Endothelial cell of umbilical vein (primary cell): Measurements from ENCODE around the gene SPINK7. TPM values are rescaled to one million over a fixed set of nuclear protein-coding genes. Genes with fewer than 3 reads are reported as not detected.
"Not testable (repeated sequence)": the region's sequence is repeated elsewhere in the genome, so short reads cannot be mapped to it uniquely, and the experiment has no call there.

Experiments used
- BruUV-seq: library from RNA; stranded (reverse); fragments of 400-500 nt; replicated peaks from 2 replicates; lab custom pipeline; 2021; lab: Mats Ljungman, UMichigan
- CTCF ChIA-PET: fragments of 300-600, 350-600 bp; sonication (Branson Sonifier 250); formaldehyde crosslinking; loops from one replicate; lab custom pipeline; 2021; ENCODE audit warnings: antibody characterized with exemption, inconsistent platforms; lab: Charles Lee
- POLR2A ChIA-PET: fragments of 300-600, 350-600 bp; sonication (Branson Sonifier 250); formaldehyde crosslinking; loops from one replicate; lab custom pipeline; 2021; ENCODE audit warnings: antibody characterized with exemption, inconsistent platforms; lab: Charles Lee
- DNase-seq: peaks from one replicate; pipeline ENCODE4 v3.0.0-alpha.2; 2011; ENCODE audit warnings: low read depth, low spot score
- FAIRE-seq: peaks from 2 replicates; lab custom pipeline; 2011; peaks lifted over from hg19 to GRCh38; lab: Jason Lieb, UNC
- H2AFZ ChIP-seq: 2 replicates; pipeline ENCODE4 v1.6.0; 2012; ENCODE audit warnings: low read depth, low read length, control low read depth, inconsistent platforms
- H3K27ac ChIP-seq: 2 replicates; pipeline ENCODE4 v1.5.1; 2011; ENCODE audit warnings: low read depth, mild to moderate bottlenecking, control low read depth, low read length, moderate library complexity; ENCODE audit not compliant: insufficient read depth
- H3K27me3 ChIP-seq, 2 experiments: 2 replicates each; pipeline versions ENCODE4 v1.6.0 to v1.6.1; 2011; ENCODE audit warnings: low read length in 2 of 2, mixed read lengths in 1 of 2; ENCODE audit not compliant: control insufficient read depth in 2 of 2, insufficient read depth in 2 of 2
- H3K36me3 ChIP-seq, 2 experiments: 2 replicates in 1 of 2; 3 replicates in 1 of 2; pipeline ENCODE4 v1.5.1; 2011; ENCODE audit warnings: low read length in 2 of 2, mild to moderate bottlenecking in 1 of 2, moderate library complexity in 1 of 2; ENCODE audit not compliant: control insufficient read depth in 2 of 2, insufficient read depth in 2 of 2; ENCODE audit errors: extremely low read depth in 1 of 2
- H3K4me1 ChIP-seq: 3 replicates; pipeline ENCODE4 v1.5.1; 2011; ENCODE audit warnings: mild to moderate bottlenecking, low read length; ENCODE audit not compliant: control insufficient read depth, insufficient read depth; ENCODE audit errors: extremely low read depth
- H3K4me2 ChIP-seq: 2 replicates; pipeline ENCODE4 v1.6.1; 2011; ENCODE audit warnings: low read length, control low read depth, mixed read lengths; ENCODE audit not compliant: insufficient read depth
- H3K4me3 ChIP-seq, 3 experiments: fragments of 200-600 bp in 1 of 3; sonication (generic), shearing (Covaris generic) in 1 of 3; replicated peaks in 1 of 3; 2 replicates each; pipeline ENCODE4 v1.5.1; 2011 to 2016; ENCODE audit warnings: control low read depth in 3 of 3, low read length in 3 of 3, mild to moderate bottlenecking in 2 of 3, inconsistent platforms in 1 of 3, low read depth in 1 of 3, moderate library complexity in 1 of 3; ENCODE audit not compliant: insufficient read depth in 1 of 3
- H3K79me2 ChIP-seq: 2 replicates; pipeline ENCODE4 v1.6.0; 2012; ENCODE audit warnings: low read length, inconsistent platforms; ENCODE audit not compliant: control insufficient read depth, insufficient read depth
- H3K9ac ChIP-seq: replicated peaks from 2 replicates; pipeline ENCODE3; 2011; ENCODE audit warnings: low read length, control low read depth; ENCODE audit not compliant: insufficient read depth; ENCODE audit errors: extremely low read depth
- H3K9me1 ChIP-seq: replicated peaks from 3 replicates; pipeline ENCODE4 v1.6.0; 2011; ENCODE audit warnings: mild to moderate bottlenecking, low read length; ENCODE audit not compliant: control insufficient read depth, insufficient read depth; ENCODE audit errors: extremely low read depth
- H3K9me3 ChIP-seq: replicated peaks from 2 replicates; pipeline ENCODE4 v1.5.1; 2012; ENCODE audit warnings: low read length, inconsistent platforms; ENCODE audit not compliant: control insufficient read depth, insufficient read depth
- H4K20me1 ChIP-seq: replicated peaks from 2 replicates; pipeline ENCODE3; 2011; ENCODE audit warnings: mild to moderate bottlenecking, low read length; ENCODE audit not compliant: control insufficient read depth, insufficient read depth; ENCODE audit errors: extremely low read depth
- CTCF ChIP-seq, 2 donors: IDR thresholded peaks; 1 replicate in 1 of 2; 2 replicates in 1 of 2; pipeline ENCODE4 v1.5.1; 2011; ENCODE audit warnings: low read length in 2 of 2, mild to moderate bottlenecking in 2 of 2, moderate library complexity in 2 of 2, control low read depth in 1 of 2, inconsistent platforms in 1 of 2, low read depth in 1 of 2; ENCODE audit not compliant: insufficient read depth in 1 of 2; ENCODE audit errors: extremely low read depth in 1 of 2
- EZH2 ChIP-seq: IDR thresholded peaks from 2 replicates; pipeline ENCODE4 v1.6.1; 2012; ENCODE audit warnings: borderline replicate concordance, low read depth, mild to moderate bottlenecking, moderate library complexity, low read length, inconsistent platforms; ENCODE audit not compliant: severe bottlenecking
- FOS ChIP-seq: IDR thresholded peaks from 2 replicates; pipeline ENCODE4 v1.6.1; 2011; ENCODE audit warnings: mild to moderate bottlenecking, low read length, moderate library complexity, borderline replicate concordance; ENCODE audit not compliant: insufficient read depth
- GATA2 ChIP-seq: IDR thresholded peaks from 2 replicates; pipeline ENCODE4 v1.7.0; 2011; ENCODE audit warnings: low read depth, mild to moderate bottlenecking, moderate library complexity, mixed read lengths, low read length; ENCODE audit not compliant: insufficient read length, insufficient read depth
- JUN ChIP-seq: IDR thresholded peaks from 2 replicates; pipeline ENCODE4 v1.6.1; 2011; ENCODE audit warnings: borderline replicate concordance, low read depth; ENCODE audit not compliant: insufficient read length, insufficient read depth
- MYC ChIP-seq: IDR thresholded peaks from one replicate; pipeline ENCODE4 v1.6.1; 2011; ENCODE audit warnings: mild to moderate bottlenecking, low read depth, low read length
- POLR2AphosphoS5 ChIP-seq: IDR thresholded peaks from 2 replicates; pipeline ENCODE4 v1.6.1; 2012; ENCODE audit warnings: low read depth, mild to moderate bottlenecking, control low read depth, low read length, moderate library complexity; ENCODE audit not compliant: insufficient read depth
- dilution Hi-C: fragments of 300-500 bp; cut with MboI; formaldehyde crosslinking; loops from one replicate; pipeline ENCODE4 v1.15.0; 2019; ENCODE audit warnings: low sequenced_read_pairs; ENCODE audit not compliant: extremely low pct_ligation_motif_present
- intact Hi-C: fragments of 100-400 bp; cut with micrococcal nuclease; formaldehyde crosslinking; loops from one replicate; pipeline ENCODE4 v1.10.0; 2022
- polyA plus RNA-seq, 4 experiments: library from polyadenylated mRNA; depleted of rRNA in 3 of 4; stranded (reverse) in 3 of 4; unstranded in 1 of 4; fragments of >200 nt; gene quantifications; 2 replicates each; pipeline versions ENCODE4 v1.2.1 to v1.2.3, GENCODE V29; 2011 to 2012; ENCODE audit warnings: missing spikeins in 1 of 4
- total RNA-seq: library from RNA; stranded (reverse); gene quantifications from 2 replicates; pipeline ENCODE4 v1.2.3, GENCODE V29; 2021

SPINK7 gene
- total and polyA plus RNA-seq, 2 donors (not counting 3 experiments of a cell fraction or from before 2014, with no cell fraction given): not detected

DNA sequence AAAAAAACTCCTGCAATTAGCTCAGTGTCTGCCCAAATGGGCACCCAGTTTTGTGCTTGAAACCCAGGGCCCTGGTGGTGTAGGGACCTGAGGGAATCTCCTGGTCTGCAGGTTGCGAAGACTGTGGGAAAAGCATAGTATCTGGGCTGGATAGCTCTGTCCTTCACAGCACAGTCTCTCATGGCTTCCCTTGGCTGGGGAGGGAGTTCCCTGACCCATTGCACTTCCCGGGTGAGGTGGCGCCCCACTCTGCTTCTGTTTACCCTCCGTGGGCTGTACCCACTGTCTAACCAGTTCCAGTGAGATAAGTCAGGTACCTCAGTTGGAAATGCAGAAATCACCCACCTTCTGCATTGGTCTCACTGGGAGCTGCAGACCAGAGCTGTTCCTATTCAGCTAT is 30.9 kb upstream of the SPINK7 start:
- POLR2A ChIA-PET, FAIRE-seq, H3K27ac ChIP-seq, H3K79me2 ChIP-seq, H3K9me3 ChIP-seq, H3K4me2 ChIP-seq, DNase-seq, H3K4me1 ChIP-seq, H3K9ac ChIP-seq, H3K4me3 ChIP-seq, H3K27me3 ChIP-seq, dilution Hi-C loops, H3K36me3 ChIP-seq, H2AFZ ChIP-seq, intact Hi-C loops, H4K20me1 ChIP-seq, H3K9me1 ChIP-seq, BruUV-seq: not testable (repeated sequence)
- CTCF ChIA-PET: interaction anchor here (1.1 kb wide), 1 partner anchor 10 kb away, joined by 5 read pairs; no protein-coding TSS in a partner anchor

GRCh38 chr5:148290271-148291195 is 21.7 kb upstream of the SPINK7 start:
- no peak overlapping the region for H3K27ac ChIP-seq
- ChIA-PET CTCF (interaction anchor here (0.6 to 3.1 kb wide), 36 partner anchors 9 to 441 kb away, joined by 3 to 66 read pairs (median 4); partner anchors contain the start of gene SPINK9), POLR2A (no interaction called here)
- DNase-seq (peak; percentile 36), FAIRE-seq (no peak)
- H2AFZ ChIP-seq: no peak overlapping the region
- dilution Hi-C loops (no loop called here), intact Hi-C loops (loop anchor here (1.0 to 10.0 kb wide), 6 partner anchors 84 to 441 kb away; no protein-coding TSS in a partner anchor)
- no peaks in the 10 kb centered on the region for H3K79me2 ChIP-seq
- H3K36me3 ChIP-seq: no peaks in the 10 kb centered on the region
- BruUV-seq: no TSS peak
- H3K4me1 ChIP-seq: no peaks in the 10 kb centered on the region
- no peak overlapping the region for H3K4me3 ChIP-seq
- H3K27me3 ChIP-seq: no peaks in the 10 kb centered on the region
- H3K9ac ChIP-seq: no peak overlapping the region
- no peak overlapping the region for H3K4me2 ChIP-seq
- H3K9me1 ChIP-seq: peaks cover 3% of the 10 kb centered on the region
- H4K20me1 ChIP-seq: no peaks in the 10 kb centered on the region
- no peaks in the 10 kb centered on the region for H3K9me3 ChIP-seq
- no peak for TF ChIP-seq FOS
- TF ChIP-seq EZH2: no peak
- no peak for TF ChIP-seq GATA2
- TF ChIP-seq POLR2AphosphoS5: no peak
- no peak for TF ChIP-seq JUN
- TF ChIP-seq CTCF (IDR thresholded peaks at IDR 0.05; ENCODE audit: extremely low read depth in 1 of 2, insufficient read depth in 1 of 2, low read depth in 1 of 2, low read length in 2 of 2): peak; percentile 24 to 42
- no peak for TF ChIP-seq MYC
